Measurements from ENCODE around the gene CBX7.

DNA sequence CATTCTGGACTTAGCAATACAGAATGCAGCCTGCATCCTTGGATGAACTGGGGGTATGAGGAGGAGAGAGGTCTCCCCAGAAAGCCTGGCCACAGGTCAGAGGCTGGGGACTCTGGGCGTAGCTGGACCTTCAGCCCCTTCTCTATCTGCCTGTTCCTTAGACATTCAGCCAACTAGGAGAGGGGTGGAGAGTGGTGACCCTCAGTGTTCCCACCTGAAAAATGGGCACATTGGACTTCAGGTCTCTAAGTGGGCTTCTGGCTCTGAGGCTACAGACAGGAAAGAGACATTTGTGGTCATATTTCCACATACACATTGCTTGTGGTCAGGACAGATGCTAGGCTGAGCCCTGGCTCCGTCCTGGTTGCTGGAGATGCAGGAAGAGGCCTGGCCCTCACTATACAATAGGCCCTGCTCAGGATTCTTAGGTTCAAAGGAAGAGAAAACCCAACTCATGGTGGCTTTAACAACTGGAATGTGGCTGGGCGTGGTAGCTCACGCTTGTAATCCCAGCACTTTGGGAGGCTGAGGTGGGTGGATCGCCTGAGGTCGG, 30.1 kb upstream of the CBX7 start:
- TF ChIP-seq NANOG (IDR thresholded peaks at IDR 0.05; ENCODE audit: borderline replicate concordance) (no peak), EZH2 (IDR thresholded peaks at IDR 0.05; ENCODE audit: low read depth, unreplicated experiment) (no peak), POLR2AphosphoS5 (IDR thresholded peaks at IDR 0.05; ENCODE audit: low read depth) (no peak)
- TF ChIP-seq, protein P1, sequence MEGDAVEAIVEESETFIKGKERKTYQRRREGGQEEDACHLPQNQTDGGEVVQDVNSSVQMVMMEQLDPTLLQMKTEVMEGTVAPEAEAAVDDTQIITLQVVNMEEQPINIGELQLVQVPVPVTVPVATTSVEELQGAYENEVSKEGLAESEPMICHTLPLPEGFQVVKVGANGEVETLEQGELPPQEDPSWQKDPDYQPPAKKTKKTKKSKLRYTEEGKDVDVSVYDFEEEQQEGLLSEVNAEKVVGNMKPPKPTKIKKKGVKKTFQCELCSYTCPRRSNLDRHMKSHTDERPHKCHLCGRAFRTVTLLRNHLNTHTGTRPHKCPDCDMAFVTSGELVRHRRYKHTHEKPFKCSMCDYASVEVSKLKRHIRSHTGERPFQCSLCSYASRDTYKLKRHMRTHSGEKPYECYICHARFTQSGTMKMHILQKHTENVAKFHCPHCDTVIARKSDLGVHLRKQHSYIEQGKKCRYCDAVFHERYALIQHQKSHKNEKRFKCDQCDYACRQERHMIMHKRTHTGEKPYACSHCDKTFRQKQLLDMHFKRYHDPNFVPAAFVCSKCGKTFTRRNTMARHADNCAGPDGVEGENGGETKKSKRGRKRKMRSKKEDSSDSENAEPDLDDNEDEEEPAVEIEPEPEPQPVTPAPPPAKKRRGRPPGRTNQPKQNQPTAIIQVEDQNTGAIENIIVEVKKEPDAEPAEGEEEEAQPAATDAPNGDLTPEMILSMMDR (conservative IDR thresholded peaks at IDR 0.05; ENCODE audit: low read depth in 2 of 2), result no peak

Measured in GM23338 (cell line).